HCT116 (cell line): Measurements from ENCODE around the gene COPG1. TPM values are rescaled to one million over a fixed set of nuclear protein-coding genes. Genes with fewer than 3 reads are reported as not detected.

Source experiments
- ATAC-seq: fragments of 200-7000 bp; cut with Tn5 transposase; 2 replicates; pipeline ENCODE4 v1.9.1; 2020; ENCODE audit warnings: mild to moderate bottlenecking, moderate library complexity
- BruUV-seq: library from RNA; stranded (reverse); fragments of 400-500 nt; replicated peaks from 2 replicates; lab custom pipeline; 2021; lab: Mats Ljungman, UMichigan
- CTCF ChIA-PET: fragments of 300-600 bp; sonication (Branson Sonifier 250); formaldehyde crosslinking; loops from one replicate; lab custom pipeline; 2021; ENCODE audit warnings: antibody characterized with exemption; lab: Charles Lee
- POLR2A ChIA-PET: fragments of 300-600, 350-600 bp; sonication (Branson Sonifier 250); formaldehyde crosslinking; loops from one replicate; lab custom pipeline; 2021; ENCODE audit warnings: antibody characterized with exemption; lab: Charles Lee
- RAD21 ChIA-PET, 2 experiments: fragments of 300-600 bp; sonication (Branson Sonifier 250); formaldehyde crosslinking; loops; one replicate each; lab custom pipeline; 2023; ENCODE audit warnings: low total read pairs in 2 of 2; ENCODE audit not compliant: uncharacterized antibody in 2 of 2, unreplicated experiment in 2 of 2, low non-redundant PET in 1 of 2; lab: Charles Lee
- DNase-seq: peaks from one replicate; pipeline ENCODE4 v3.0.0-alpha.2; 2010; ENCODE audit warnings: low read depth, low spot score
- H2AFZ ChIP-seq: fragments of 200-600 bp; shearing (Covaris generic), sonication (generic); 2 replicates; pipeline ENCODE4 v1.6.1; 2017; ENCODE audit warnings: low read depth, mixed run types, mixed read lengths, antibody characterized with exemption, low read length; ENCODE audit not compliant: poor library complexity, severe bottlenecking
- H3K27ac ChIP-seq: 2 replicates; pipeline ENCODE4 v1.5.1; 2012; ENCODE audit warnings: low read depth, low read length
- H3K27me3 ChIP-seq: fragments of 200-600 bp; sonication (generic); 2 replicates; pipeline ENCODE4 v1.6.1; 2016; ENCODE audit warnings: mixed run types, low read length, mixed read lengths; ENCODE audit not compliant: insufficient read depth
- H3K36me3 ChIP-seq, 2 experiments: fragments of 200-500 bp in 1 of 2; fragments of 200-600 bp in 1 of 2; sonication (Bioruptor generic) in 1 of 2; sonication (generic) in 1 of 2; 2 replicates each; pipeline versions ENCODE4 v1.5.1 to v1.6.1; 2014 to 2016; ENCODE audit warnings: low read length in 2 of 2, inconsistent platforms in 1 of 2, mixed read lengths in 1 of 2, mixed run types in 1 of 2; ENCODE audit not compliant: insufficient read depth in 2 of 2, control insufficient read depth in 1 of 2
- H3K4me1 ChIP-seq, 2 experiments: fragments of 200-600 bp in 1 of 2; sonication (generic) in 1 of 2; 2 replicates each; pipeline versions ENCODE4 v1.5.1 to v1.6.1; 2012 to 2017; ENCODE audit warnings: low read length in 2 of 2, inconsistent platforms in 1 of 2, mild to moderate bottlenecking in 1 of 2, mixed read lengths in 1 of 2, mixed run types in 1 of 2, moderate library complexity in 1 of 2; ENCODE audit not compliant: insufficient read depth in 2 of 2, control insufficient read depth in 1 of 2
- H3K4me2 ChIP-seq: fragments of 200-600 bp; sonication (generic); 2 replicates; pipeline ENCODE4 v1.6.1; 2017; ENCODE audit warnings: mixed run types, low read length, mixed read lengths
- H3K4me3 ChIP-seq, 2 experiments: fragments of 200-600 bp in 1 of 2; sonication (generic) in 1 of 2; replicated peaks in 1 of 2; 2 replicates each; pipeline ENCODE4 v1.5.1; 2011 to 2016; ENCODE audit warnings: low read length in 2 of 2, control low read depth in 1 of 2, low read depth in 1 of 2, mild to moderate bottlenecking in 1 of 2, mixed read lengths in 1 of 2, mixed run types in 1 of 2
- H3K79me2 ChIP-seq: fragments of 200-600 bp; sonication (generic); 2 replicates; pipeline ENCODE4 v1.6.1; 2017; ENCODE audit warnings: mild to moderate bottlenecking, mixed run types, low read length, moderate library complexity, mixed read lengths; ENCODE audit not compliant: insufficient read depth
- H3K9ac ChIP-seq: fragments of 200-600 bp; sonication (generic); 2 replicates; pipeline ENCODE4 v1.6.1; 2016; ENCODE audit warnings: low read length, mixed read lengths
- H3K9me2 ChIP-seq: fragments of 200-600 bp; sonication (generic), shearing (Covaris generic); 2 replicates; pipeline ENCODE4 v1.6.1; 2017; ENCODE audit warnings: mixed run types, mild to moderate bottlenecking, moderate library complexity; ENCODE audit not compliant: insufficient read depth
- H3K9me3 ChIP-seq, 2 experiments: fragments of 200-500 bp in 1 of 2; fragments of 200-600 bp in 1 of 2; sonication (Bioruptor generic) in 1 of 2; sonication (generic) in 1 of 2; 2 replicates each; pipeline ENCODE4 v1.6.1; 2014 to 2017; ENCODE audit warnings: low read length in 2 of 2, mixed read lengths in 2 of 2, inconsistent platforms in 1 of 2, low read depth in 1 of 2, mild to moderate bottlenecking in 1 of 2, mixed run types in 1 of 2, moderate library complexity in 1 of 2; ENCODE audit not compliant: control insufficient read depth in 1 of 2, insufficient read depth in 1 of 2
- H4K20me1 ChIP-seq: fragments of 200-600 bp; sonication (generic), shearing (Covaris generic); 2 replicates; pipeline ENCODE4 v1.6.1; 2017; ENCODE audit warnings: mixed run types, mild to moderate bottlenecking, moderate library complexity; ENCODE audit not compliant: insufficient read depth
- CBX3 ChIP-seq: IDR thresholded peaks from 2 replicates; pipeline ENCODE4 v1.6.1; 2012; ENCODE audit warnings: low read depth
- CEBPB ChIP-seq: IDR thresholded peaks from 2 replicates; pipeline ENCODE4 v1.6.1; 2012; ENCODE audit warnings: low read depth
- EGR1 ChIP-seq: IDR thresholded peaks from 2 replicates; pipeline ENCODE4 v1.6.1; 2012; ENCODE audit warnings: low read depth
- ELF1 ChIP-seq: IDR thresholded peaks from 2 replicates; pipeline ENCODE4 v1.6.1; 2012; ENCODE audit warnings: low read depth, borderline replicate concordance
- EZH2phosphoT487 ChIP-seq: fragments of 200-600 bp; IDR thresholded peaks from 2 replicates; pipeline ENCODE4 v1.6.1; 2018; ENCODE audit warnings: antibody characterized with exemption, borderline replicate concordance
- JUND ChIP-seq: IDR thresholded peaks from 2 replicates; pipeline ENCODE4 v1.6.1; 2012
- POLR2AphosphoS5 ChIP-seq: IDR thresholded peaks from 2 replicates; pipeline ENCODE4 v1.6.1; 2011; ENCODE audit warnings: mild to moderate bottlenecking, low read depth, low read length, moderate library complexity
- SP1 ChIP-seq: IDR thresholded peaks from 2 replicates; pipeline ENCODE4 v1.6.1; 2012; ENCODE audit warnings: low read depth
- SRF ChIP-seq: IDR thresholded peaks from 2 replicates; pipeline ENCODE4 v1.6.1; 2012; ENCODE audit warnings: low read depth
- TCF7L2 ChIP-seq: IDR thresholded peaks from 2 replicates; pipeline ENCODE4 v1.7.0; 2011; ENCODE audit warnings: borderline replicate concordance, inconsistent platforms; ENCODE audit not compliant: insufficient read depth, insufficient read length; ENCODE audit errors: extremely low read depth
- YY1 ChIP-seq: IDR thresholded peaks from 2 replicates; pipeline ENCODE4 v1.6.1; 2011; ENCODE audit warnings: low read length, low read depth, moderate library complexity, mild to moderate bottlenecking; ENCODE audit not compliant: insufficient replicate concordance; ENCODE audit errors: extremely low read depth
- ZFX ChIP-seq: fragments of 450-650 bp; IDR thresholded peaks from 2 replicates; pipeline ENCODE4 v1.6.1; 2017
- intact Hi-C: fragments of 100-400 bp; cut with micrococcal nuclease; formaldehyde crosslinking; loops from 2 replicates; pipeline ENCODE4 v1.10.0; 2022
- total RNA-seq: library from RNA; stranded (reverse); gene quantifications from one replicate; pipeline ENCODE4 v1.2.1, GENCODE V29; 2021; ENCODE audit not compliant: unreplicated experiment
- TF ChIP-seq, protein P1 (sequence below): IDR thresholded peaks from 2 replicates; pipeline ENCODE4 v1.6.1; 2012
- TF ChIP-seq, protein P2 (sequence below): IDR thresholded peaks from 2 replicates; pipeline ENCODE4 v1.6.1; 2011; ENCODE audit warnings: mild to moderate bottlenecking, low read length, moderate library complexity; ENCODE audit not compliant: insufficient replicate concordance; ENCODE audit errors: extremely low read depth
- TF ChIP-seq, protein P3 (sequence below), 3 experiments: fragments of 200-600 bp in 1 of 3; sonication (generic) in 1 of 3; IDR thresholded peaks in 2 of 3; conservative IDR thresholded peaks in 1 of 3; 2 replicates each; pipeline ENCODE4 v1.5.1; 2012 to 2017; ENCODE audit warnings: low read depth in 2 of 3, low read length in 2 of 3, antibody characterized with exemption in 1 of 3, borderline replicate concordance in 1 of 3, control low read depth in 1 of 3, mild to moderate bottlenecking in 1 of 3, mixed read lengths in 1 of 3, mixed run types in 1 of 3, moderate library complexity in 1 of 3; ENCODE audit not compliant: insufficient read depth in 1 of 3

COPG1 gene
- total RNA-seq, 1 experiment from 2014 or later, result 182 TPM

DNA sequence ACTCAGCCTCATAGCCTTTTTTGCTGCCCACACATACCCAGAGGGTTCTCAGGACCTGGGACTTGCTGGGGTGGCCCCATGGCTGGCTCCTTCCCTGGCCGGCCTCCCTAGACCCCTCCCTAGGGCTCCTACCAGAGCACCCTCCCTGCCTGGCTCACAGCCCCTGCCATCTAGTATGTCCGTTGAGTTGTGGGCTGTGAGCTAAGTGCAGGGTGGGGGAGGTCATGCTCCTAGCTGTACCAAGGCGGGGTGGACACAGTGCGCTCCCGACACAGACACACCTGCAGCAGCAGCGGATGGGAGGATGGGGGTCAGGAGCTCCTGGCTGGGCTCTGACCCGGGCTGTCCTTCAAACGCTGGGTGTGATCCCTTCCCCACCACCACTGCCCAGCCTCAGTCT is 70.9 kb downstream of the COPG1 start:
- Histone ChIP-seq H3K4me2 (no peak overlapping the region), H3K9ac (no peak overlapping the region), H3K27ac (no peak overlapping the region), H2AFZ (no peak overlapping the region), H3K4me3 (no peak overlapping the region), H4K20me1 (no peaks in the 10 kb centered on the region), H3K9me2 (no peaks in the 10 kb centered on the region), H3K27me3 (no peaks in the 10 kb centered on the region), H3K79me2 (peaks cover 5% of the 10 kb centered on the region; the same call in 1 of the 2 replicates), H3K9me3 (no peaks in the 10 kb centered on the region), H3K36me3 (no peaks in the 10 kb centered on the region), H3K4me1 (peaks cover 0 to 11% of the 10 kb centered on the region in 2 experiments; a peak in 3 of 4 replicates)
- no TSS peak for BruUV-seq
- CTCF ChIA-PET, result no interaction called here
- POLR2A ChIA-PET, result no interaction called here
- TF ChIP-seq SP1, result no peak
- no peak for TF ChIP-seq EZH2phosphoT487
- TF ChIP-seq, protein P1, sequence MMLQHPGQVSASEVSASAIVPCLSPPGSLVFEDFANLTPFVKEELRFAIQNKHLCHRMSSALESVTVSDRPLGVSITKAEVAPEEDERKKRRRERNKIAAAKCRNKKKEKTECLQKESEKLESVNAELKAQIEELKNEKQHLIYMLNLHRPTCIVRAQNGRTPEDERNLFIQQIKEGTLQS, result no peak
- DNase-seq (no peak), ATAC-seq (no peak)
- intact Hi-C loops, result no loop called here
- RAD21 ChIA-PET, result no interaction called here

DNA sequence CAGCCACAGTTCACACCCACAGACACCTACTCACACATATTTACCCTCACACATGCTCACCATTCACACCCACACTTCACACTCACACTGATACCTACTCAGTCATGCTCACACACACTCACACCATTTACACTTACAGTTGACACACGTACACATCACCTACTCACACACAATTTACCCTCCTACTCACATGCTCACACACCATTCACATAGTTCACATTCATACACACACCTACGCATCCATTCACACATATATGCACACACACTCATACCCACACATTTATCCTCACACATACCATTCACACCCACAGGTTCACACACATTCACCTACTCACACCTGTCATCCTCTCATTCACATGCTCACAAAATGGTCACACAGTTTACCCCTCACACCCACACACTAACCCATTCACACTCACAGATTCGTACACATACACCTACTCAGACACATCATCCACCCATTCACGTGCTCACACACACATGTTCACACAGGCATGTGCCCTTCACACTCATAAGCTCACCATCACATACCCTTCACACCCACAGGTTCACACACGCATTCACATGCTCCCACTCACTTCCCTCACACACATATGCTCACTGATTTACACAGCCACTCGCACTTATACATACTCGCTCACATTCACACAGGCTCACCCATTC is 71.5 kb downstream of the COPG1 start:
- CTCF ChIA-PET, result no interaction called here
- intact Hi-C loops, result no loop called here
- BruUV-seq, result no TSS peak
- ATAC-seq (no peak), DNase-seq (no peak)
- Histone ChIP-seq H3K27me3 (no peaks in the 10 kb centered on the region), H3K4me2 (no peak overlapping the region)
- POLR2A ChIA-PET, result no interaction called here
- RAD21 ChIA-PET, result no interaction called here
- TF ChIP-seq, protein P2, sequence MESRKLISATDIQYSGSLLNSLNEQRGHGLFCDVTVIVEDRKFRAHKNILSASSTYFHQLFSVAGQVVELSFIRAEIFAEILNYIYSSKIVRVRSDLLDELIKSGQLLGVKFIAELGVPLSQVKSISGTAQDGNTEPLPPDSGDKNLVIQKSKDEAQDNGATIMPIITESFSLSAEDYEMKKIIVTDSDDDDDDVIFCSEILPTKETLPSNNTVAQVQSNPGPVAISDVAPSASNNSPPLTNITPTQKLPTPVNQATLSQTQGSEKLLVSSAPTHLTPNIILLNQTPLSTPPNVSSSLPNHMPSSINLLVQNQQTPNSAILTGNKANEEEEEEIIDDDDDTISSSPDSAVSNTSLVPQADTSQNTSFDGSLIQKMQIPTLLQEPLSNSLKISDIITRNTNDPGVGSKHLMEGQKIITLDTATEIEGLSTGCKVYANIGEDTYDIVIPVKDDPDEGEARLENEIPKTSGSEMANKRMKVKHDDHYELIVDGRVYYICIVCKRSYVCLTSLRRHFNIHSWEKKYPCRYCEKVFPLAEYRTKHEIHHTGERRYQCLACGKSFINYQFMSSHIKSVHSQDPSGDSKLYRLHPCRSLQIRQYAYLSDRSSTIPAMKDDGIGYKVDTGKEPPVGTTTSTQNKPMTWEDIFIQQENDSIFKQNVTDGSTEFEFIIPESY, result no peak
- TF ChIP-seq SP1, result no peak
- TF ChIP-seq EGR1, result no peak
- TF ChIP-seq TCF7L2, result no peak
- TF ChIP-seq JUND, result no peak
- no peak for TF ChIP-seq CEBPB
- no peak for TF ChIP-seq CBX3
- no peak for TF ChIP-seq YY1
- TF ChIP-seq, protein P1, result no peak
- TF ChIP-seq ZFX, result no peak
- no peak for TF ChIP-seq ELF1
- no peak for TF ChIP-seq EZH2phosphoT487
- no peak for TF ChIP-seq SRF
- TF ChIP-seq, protein P3, sequence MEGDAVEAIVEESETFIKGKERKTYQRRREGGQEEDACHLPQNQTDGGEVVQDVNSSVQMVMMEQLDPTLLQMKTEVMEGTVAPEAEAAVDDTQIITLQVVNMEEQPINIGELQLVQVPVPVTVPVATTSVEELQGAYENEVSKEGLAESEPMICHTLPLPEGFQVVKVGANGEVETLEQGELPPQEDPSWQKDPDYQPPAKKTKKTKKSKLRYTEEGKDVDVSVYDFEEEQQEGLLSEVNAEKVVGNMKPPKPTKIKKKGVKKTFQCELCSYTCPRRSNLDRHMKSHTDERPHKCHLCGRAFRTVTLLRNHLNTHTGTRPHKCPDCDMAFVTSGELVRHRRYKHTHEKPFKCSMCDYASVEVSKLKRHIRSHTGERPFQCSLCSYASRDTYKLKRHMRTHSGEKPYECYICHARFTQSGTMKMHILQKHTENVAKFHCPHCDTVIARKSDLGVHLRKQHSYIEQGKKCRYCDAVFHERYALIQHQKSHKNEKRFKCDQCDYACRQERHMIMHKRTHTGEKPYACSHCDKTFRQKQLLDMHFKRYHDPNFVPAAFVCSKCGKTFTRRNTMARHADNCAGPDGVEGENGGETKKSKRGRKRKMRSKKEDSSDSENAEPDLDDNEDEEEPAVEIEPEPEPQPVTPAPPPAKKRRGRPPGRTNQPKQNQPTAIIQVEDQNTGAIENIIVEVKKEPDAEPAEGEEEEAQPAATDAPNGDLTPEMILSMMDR (IDR thresholded peaks at IDR 0.05 in 2 of 3, conservative IDR thresholded peaks at IDR 0.05 in 1 of 3; ENCODE audit: borderline replicate concordance in 1 of 3, insufficient read depth in 1 of 3, low read depth in 2 of 3, low read length in 2 of 3), result no peak
- TF ChIP-seq POLR2AphosphoS5, result no peak
- TF ChIP-seq, all 23 proteins: peak for 0
- Histone ChIP-seq H3K9me2 (no peaks in the 10 kb centered on the region), H3K9ac (no peak overlapping the region), H3K27ac (no peak overlapping the region), H3K36me3 (no peaks in the 10 kb centered on the region), H4K20me1 (no peaks in the 10 kb centered on the region), H3K79me2 (no peaks in the 10 kb centered on the region), H3K4me1 (peaks cover 0 to 11% of the 10 kb centered on the region in 2 experiments; a peak in 3 of 4 replicates), H3K4me3 (no peak overlapping the region), H2AFZ (no peak overlapping the region), H3K9me3 (no peaks in the 10 kb centered on the region)
